ELF-1 (cell line): Measurements from ENCODE around the gene PPFIA2.

Experiments
- DNase-seq: peaks from one replicate; pipeline ENCODE4 v3.0.0-alpha.2; 2016; ENCODE audit warnings: low read depth, low spot score

Gene PPFIA2

DNA sequence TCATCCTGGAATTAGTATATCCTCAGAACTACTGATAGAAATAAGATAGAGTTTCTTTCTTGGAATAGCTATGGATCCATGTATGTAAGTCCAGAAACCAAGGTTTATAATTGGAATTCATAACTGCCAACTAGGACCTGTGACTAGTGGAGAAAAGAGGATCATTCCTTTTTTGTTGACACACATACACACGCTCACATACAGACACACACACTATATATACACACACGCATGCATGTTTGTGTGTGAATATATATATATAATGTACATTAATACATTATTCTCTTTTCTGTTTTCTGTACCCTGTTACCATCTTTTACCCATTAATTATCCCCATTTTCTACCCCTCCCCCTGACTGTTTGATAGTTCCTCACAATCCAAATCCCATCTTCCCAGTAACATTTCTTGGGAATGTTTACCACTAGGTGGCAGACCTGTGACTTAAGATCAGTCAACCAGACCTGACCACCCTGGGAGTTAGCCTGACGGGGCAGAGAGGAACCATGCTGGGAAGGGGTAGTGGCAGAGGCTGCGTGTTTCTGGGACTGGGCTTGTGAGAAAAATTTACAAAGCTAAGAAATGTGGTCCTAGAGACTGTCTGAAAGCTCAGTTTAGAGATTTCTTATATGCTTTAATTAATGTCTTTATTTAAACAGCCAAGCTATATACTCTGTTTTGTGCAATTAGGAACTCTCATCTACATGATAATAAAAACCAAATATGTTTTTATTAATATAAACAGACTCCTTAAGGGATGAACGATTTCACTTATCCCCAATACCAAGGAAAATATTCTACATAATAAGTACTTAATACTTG lies 308.0 kb downstream of the PPFIA2 start:
- peak; percentile 61 for DNase-seq

DNA sequence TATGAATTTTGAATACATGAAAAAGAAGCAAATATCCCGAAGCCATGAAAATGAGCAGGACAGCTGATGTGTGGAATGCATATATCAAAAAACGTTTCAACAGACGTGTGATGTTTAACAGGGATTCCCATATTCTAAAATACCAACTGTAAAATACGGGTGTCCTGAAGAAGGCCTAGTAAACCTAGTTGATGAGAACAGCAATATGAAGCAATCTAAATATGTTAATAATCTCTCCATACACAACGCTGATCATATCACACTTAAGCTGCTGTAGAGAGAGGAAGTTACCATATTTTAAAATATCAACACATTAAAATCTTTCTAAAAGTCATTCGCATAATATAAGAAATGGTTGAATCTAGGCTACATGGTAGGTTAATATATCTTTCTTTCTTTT lies 317.5 kb downstream of the PPFIA2 start:
- DNase-seq: no peak

DNA sequence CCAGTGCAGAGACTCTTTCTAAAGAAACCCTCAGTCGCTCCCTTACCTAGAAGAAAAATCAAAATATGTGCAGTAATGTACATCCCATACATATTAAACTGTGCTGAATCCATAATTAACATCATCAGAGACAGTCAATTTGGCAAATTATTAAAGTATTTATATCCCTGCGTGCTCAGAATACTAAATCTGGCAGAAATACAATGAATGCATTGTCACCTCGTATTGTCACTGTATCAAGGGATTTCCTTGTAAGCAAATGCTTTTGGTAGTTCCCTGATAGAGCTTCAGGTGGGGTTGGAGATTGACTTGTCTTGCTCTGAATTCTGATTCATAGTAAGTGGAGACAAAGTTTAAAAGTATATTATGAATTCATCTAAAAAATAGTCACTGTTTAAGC lies 319.1 kb downstream of the PPFIA2 start:
- DNase-seq: no peak

DNA sequence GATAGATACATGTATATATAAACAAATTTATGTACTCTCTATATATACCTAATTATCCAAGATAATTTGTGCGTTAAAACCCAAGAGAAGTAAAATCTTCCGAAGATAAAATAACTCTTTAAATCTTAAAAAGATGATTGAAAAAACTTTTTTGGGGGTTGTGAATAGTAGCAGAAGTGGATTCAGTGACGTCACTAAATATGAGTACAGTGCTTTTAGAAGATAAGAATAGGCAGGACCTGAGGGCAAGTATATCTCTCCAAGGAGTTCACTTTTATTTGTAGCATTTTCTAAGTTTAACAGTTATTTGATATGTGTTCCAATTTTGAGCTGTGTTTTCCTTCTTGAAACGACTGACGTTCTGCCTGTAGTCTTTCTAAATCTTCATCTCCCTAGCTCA lies 319.8 kb downstream of the PPFIA2 start:
- DNase-seq: no peak

DNA sequence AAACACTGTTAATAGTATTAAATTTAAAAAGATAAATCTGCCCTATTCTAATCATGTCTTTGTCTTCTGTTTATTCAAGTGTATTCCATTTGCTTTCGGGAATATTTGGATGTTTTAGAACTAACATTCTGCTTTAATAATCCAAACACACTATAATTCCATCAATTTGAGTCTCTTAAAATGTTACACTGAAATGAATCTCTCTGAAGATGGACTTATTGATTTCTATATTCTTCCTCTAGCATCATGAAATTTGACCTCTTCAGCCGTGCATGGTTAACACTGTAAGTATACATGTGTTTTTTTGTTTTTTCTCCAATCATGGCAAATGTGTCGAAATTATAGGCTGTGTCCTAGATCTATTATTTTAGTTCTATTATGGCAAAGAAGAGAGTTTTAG lies 342.1 kb downstream of the PPFIA2 start:
- DNase-seq: no peak

DNA sequence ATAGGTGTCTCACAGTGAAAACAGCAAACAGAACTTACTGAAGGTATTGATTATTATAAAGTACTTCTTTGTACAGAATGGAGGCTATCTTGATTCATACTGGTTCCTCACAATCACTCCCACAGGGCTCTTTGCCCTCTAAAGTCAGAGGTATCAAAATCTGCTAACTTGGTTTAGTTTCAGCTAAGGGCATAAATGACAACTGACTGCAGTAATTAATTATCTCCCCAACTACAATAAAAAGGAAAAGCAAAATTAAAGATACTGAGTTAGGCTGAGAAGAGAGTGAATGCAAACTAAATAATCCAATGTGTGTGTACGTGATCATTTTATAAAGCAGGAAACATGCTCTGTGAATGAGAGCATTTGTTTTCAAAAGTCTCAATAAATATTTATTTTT lies 342.6 kb downstream of the PPFIA2 start:
- no peak for DNase-seq

DNA sequence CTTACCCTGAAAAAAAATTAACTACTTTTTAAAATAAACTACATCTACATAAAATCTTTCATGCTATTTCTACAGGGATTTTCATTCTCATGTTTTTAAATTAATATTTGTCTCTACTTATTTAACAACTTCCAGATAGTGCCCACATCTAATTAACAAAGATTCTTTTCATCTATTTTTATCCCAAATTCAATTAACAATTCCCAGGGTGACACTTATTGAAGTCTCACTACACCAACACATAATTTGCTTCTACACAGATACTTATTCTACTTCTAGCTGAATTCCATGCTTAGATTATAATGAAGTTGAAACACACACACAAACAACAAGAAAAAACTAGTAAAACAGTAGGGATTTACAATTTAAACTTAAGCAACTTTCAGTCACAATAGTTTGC lies 344.7 kb downstream of the PPFIA2 start:
- no peak for DNase-seq

DNA sequence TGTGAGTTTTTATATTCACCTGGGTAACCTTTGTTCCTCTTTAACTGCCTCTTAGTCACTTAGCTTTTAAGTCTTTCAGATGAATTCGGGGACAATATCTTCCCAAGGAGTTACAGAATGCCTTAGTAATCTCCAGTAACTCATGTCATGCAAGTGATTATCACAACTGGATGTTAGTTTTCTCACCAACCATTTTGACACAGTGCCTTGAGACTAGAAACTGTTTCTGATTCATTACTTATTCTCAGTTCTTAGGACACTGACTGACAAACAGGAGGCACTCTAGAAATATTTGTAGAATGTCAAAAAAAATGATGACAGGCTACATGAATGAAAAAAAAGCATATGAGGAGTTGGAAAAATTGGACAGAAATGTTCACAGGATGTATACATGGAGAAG lies 346.2 kb downstream of the PPFIA2 start:
- DNase-seq: no peak

DNA sequence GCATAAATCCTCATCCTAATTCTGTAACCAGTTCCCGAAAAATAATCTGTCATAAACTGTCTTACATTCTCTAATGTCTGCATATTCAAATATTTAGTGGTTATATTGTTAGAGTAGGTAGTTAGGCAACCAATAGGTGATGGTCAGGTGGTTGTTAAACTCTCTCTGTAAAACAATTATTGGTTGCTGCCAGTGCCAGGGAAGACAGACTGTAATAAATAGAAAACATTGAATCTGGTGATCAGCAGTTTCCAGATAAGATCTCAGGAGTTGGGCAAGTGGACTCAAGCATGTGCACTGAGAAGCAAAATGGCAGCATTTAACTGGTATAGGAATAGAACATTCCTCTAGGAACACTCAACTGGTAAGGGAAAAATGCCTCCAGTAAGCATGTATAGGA lies 355.8 kb downstream of the PPFIA2 start:
- DNase-seq: no peak

DNA sequence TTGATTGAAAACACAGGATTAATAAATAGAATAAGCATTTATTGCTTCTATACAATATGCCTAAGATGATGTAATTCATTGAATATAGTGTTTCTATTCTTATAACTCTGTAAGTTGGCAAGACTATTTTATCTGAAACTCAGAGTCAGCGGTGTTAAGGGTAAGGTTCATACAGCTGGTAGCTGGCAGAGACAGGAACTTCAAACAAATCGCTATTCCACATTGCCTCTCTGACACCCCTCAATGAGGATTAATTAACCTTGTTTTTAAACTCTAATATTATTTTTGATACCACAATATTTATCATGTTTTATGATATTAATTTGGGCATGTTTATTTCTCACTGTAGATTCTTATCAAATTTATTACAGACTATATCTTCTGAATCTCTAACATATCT lies 357.9 kb downstream of the PPFIA2 start:
- no peak for DNase-seq

DNA sequence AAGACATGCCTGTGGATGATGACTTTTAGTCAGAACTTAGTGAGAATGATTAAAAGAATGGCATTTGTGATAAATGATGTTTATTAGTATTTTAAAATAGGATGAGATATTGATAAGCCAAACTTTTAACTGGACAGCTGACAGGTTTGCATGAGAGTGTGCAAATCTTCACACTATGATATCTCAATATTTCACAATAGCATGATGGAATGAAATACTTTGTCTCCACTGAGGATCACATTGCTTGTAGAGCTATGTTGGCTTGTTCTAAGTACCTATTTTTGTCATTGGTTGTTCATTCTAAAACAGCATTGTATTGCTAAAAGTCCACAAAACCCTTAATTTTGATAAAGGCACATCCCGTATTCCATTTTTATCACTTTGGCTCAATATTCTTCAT lies 359.1 kb downstream of the PPFIA2 start:
- DNase-seq: no peak

DNA sequence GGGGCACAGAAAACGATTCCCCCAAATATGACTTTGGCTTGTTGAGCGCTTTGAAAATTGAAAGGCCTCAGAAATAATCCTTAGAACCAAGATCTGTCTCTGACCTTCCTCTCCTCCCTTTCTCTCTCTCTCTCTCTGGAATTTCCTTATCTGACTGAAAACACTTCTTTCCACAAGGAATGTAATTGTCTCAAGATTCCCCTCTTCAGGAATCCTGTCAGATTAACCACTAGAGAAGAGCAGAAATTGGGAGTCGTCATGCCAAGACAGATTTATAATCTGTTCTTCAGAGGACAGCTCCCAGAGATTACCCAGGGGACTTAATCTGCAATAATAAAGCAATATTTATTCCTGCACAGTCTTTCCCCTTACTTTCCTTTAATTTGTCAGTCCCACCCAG lies 363.7 kb downstream of the PPFIA2 start:
- DNase-seq: no peak

DNA sequence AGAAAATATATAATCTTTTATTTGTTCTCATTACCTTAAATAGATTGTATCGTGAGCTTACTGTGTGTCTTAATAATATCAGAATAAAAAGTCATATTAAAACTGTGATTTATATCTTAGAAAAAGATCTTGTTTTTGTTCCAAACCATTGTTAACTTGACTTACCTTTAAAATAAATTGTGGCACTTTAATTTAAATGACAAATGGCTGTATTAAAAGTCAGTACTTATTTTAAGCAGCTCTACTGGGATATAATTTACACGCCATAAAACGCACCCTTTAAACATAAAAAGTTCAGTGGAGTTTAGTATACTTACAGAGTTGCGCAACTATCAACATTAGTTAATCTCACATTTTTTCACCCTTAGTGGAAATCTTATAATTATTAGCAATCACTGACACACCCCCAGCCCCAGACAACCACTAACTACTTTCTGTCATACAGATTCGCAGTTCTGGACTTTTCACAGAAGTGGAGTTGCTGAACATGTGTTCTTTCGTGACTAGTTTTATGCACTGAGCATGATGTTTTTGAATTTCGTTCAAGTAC lies 369.5 kb downstream of the PPFIA2 start:
- no peak for DNase-seq

DNA sequence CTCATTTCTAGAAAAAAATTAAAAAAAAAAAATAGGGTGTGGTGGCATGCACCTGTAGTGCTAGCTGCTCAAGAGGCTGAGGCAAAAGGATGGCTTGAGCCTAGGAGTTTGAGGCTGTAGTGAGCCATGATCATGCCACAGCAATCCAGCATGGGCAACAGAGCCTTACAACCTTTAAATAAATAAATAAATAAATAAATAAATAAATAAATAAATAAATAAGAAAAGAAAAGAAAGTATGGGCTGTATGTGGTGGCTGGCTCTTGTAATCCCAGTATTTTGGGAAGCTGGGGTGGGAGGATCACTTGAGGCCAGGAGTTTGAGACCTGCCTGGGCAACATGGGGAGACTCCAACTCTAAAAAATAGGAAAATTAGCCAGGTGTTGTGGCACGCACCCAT lies 373.0 kb downstream of the PPFIA2 start:
- no peak for DNase-seq

DNA sequence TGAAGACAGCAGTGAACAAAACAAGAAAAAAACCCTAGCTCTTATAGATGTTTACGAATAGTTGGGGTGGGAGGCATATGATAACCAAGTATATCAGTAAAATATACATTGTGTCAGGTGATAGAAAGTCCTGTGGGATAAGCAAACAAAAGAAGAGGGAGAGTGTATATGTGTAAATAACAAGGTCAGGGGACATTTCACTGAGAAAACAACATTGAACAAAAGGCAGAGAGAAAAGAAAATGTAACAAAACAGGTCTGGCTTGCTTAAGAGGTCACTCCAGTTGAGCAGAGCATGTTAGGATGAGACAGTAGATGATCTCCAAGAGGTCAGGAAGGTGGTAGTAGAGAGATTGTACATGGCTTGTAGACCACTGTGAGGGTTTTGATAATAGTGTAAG lies 377.2 kb downstream of the PPFIA2 start:
- DNase-seq: no peak

DNA sequence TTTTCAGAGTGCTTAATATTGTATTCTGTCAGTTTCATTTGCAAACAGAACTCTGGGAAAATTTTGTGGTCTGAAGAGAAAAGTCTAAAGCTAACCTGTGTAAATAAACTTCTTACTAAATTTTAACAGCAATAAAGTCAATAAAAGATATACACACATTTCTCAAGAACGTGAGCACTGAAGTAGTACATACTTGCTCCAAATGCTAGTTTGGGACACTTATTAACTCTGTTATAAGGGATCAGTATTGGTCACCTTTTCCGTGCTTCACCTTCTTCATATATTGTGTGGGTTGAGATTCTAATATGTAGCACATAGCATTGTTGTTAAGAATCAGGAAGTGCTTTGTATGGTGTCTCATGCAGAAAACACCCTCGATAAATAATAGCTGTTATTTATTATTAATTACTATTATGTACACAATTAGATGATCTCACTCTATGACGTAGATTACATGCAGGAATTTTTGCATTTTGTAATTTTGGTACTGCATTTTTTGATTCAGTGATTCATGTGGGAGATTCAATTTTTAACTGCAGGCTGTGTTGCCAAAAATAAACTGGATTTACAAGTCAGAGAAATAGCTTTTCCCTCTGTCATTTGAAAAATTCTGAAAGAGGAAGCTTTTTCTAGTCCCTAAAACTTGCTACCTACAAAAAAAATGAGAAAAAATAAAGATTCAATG lies 380.4 kb downstream of the PPFIA2 start:
- DNase-seq: no peak

DNA sequence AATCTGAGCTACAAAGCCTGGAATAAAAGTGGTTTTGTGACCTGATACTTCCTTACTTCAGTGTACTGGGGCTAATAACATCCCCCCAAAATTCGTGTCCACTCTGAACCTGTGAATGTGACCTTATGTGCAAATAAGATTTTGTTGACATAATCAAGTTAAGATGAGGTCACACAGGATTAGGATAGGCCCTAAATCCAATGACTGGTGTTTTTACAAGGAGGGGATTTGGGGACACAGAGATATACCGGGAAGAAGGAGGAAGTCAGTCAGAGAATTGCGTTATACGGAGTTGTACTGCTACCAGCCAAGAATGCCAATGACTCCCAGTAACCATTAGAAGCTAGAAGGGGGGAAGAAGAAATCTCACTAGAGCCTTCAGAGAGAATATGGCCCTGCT lies 381.4 kb downstream of the PPFIA2 start:
- DNase-seq: no peak

DNA sequence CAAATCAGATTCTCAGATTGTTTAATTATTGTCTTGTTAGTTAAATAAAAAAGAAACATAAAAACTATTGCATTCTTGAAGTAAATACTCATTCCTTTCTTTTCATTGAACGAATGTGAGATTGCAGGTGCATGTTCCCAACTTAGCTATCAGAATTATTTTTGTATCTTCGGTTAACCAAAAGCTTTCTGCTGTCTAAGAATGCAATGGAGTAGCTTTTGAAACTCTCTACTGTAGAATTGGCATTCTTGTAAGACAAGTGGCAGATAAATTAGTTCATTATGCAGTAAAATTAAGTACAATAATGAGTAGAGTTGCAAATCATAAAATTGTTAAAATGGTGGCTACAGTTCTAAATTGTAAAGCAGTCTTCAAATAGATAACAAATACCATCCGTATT lies 383.2 kb downstream of the PPFIA2 start:
- no peak for DNase-seq

DNA sequence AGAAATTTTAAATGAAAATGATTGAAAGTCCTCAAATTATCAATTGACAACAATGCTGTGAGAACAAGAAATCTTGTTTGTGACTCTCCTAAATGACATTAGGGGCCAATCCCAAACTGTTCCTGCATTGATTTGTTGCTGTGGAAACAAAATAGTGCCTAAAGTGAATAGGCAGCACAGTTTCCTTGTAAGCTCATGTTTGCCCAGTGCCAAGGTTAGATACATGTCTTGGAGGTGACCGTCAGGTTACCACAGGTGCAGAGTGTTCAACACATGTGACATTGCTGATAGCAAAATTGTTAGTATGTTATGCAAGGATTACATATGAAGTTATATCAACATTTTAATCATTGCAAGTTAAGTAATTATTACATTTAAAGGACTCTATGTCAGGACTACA lies 388.7 kb downstream of the PPFIA2 start:
- DNase-seq: no peak

DNA sequence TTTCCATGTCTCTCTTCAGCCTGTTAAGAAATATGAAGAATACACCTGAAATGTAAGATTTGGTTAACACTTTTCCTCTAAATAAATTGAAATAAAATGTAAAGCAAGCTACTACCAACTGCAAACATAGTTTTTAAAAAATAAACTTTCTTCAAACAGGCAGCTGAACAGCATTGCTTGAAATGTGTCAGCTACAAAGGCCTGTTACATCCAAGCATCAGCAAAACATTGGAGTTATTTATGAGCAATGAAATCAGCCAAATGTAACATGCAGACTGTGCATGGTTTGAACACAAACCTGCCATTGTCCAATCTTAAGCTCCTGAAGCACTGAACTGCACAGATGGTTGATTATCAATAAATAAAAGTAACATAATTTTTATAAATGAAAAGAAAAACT lies 390.0 kb downstream of the PPFIA2 start:
- no peak for DNase-seq

DNA sequence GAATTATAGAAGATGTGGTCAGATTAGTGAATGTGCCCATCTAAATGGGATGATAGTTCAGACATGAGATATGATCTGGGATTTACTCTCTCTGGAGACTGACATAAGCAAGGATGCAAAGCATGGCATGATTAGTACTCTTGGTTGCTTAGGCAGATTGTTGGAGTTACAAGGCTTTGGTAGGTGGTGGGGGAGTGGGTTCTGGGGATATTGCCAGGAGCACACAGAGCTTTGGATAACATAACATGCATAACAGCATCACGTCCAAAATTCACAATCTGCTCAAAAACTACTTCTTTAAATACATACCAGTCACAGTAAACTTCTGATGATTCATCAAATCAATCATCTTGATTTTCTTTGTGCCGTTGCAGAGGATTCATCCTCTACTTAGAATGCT lies 393.9 kb downstream of the PPFIA2 start:
- no peak for DNase-seq

DNA sequence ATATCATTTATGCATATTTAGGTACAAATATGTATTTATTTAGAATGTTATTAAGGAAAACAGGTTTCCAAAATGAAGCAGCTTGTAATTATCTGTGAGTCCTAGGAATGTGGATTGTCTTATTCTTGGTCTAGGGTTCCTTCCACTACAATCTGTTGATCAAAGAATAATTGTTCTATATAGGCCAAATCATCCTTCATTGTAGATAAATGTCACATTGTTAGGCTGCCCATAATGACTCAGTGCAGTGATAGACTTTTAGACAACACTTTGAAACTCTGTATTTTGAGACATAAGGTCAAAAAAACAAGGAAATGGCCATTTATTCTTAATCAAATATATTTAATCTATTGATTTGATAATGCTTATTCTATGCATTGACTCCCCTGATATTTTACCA lies 398.2 kb downstream of the PPFIA2 start:
- DNase-seq: no peak

DNA sequence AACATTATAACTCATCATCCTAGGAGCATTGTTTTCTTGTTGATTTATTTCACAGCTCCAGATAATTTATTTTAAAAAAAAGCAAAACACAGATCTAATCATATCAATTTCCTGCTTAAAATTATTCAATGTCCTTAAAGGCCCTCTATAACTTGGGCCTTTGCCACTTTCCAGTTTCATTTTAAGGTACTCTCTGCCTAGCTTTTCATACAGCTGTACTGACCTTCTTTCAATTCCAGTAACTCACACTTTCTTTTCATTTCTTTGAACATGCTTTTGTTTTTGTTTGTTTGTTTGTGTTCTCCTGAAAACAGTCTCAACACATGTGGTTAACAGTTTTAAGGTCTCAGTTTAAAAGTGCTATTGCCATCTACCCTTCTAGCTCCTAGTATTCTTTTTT lies 399.4 kb downstream of the PPFIA2 start:
- DNase-seq: no peak
